ENCODE results near the gene AQP4. TPM values are rescaled to one million over a fixed set of nuclear protein-coding genes. Genes with fewer than 3 reads are reported as not detected.
A peak's percentile ranks its signal among the peaks of the same experiment; 100 is the strongest.

Gene AQP4
- total and polyA plus RNA-seq, 11 donors = 0.33 to 25.0 (median 8.3) TPM; not detected in 1

DNA sequence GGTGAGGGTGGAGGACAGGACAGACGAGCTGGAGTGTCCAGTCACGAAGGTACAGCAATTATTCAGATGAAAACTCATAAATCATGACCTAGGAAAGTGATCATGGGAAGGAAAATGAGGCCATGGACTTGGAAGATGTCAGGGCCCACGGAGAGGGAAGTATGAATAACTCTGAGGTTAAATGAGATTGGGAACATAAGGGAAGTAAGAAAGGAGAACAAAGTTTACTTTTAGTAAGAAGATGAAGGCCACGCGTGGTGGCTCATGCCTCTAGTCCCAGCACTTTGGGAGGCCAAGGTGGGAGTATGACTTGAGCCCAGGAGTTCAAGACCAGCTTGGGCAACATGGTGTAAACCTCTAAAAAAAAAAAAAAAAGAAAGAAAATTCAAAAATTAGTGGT, 56.2 kb downstream of the AQP4 start:
- 76 to 86% (median 80%) methylated on average over 5 of the region's 5 CpGs for WGBS, 4 donors
- DNase-seq = no peak
- no peak for ATAC-seq
- intact Hi-C loops (cut with DNase I) = loop anchor here in 1 of 10 donors (5.0 kb wide), 1 partner anchor 153 kb away; no protein-coding TSS in a partner anchor
- no peaks in the 10 kb centered on the region for H3K4me1 ChIP-seq
- H3K9me3 ChIP-seq = no peaks in the 10 kb centered on the region
- peaks cover 0 to 7% (median 0%) of the 10 kb centered on the region in 9 donors for H3K27me3 ChIP-seq
- H3K36me3 ChIP-seq = no peaks in the 10 kb centered on the region
- TF ChIP-seq POLR2A (IDR thresholded peaks at IDR 0.05) = no peak
- TF ChIP-seq, protein P1, sequence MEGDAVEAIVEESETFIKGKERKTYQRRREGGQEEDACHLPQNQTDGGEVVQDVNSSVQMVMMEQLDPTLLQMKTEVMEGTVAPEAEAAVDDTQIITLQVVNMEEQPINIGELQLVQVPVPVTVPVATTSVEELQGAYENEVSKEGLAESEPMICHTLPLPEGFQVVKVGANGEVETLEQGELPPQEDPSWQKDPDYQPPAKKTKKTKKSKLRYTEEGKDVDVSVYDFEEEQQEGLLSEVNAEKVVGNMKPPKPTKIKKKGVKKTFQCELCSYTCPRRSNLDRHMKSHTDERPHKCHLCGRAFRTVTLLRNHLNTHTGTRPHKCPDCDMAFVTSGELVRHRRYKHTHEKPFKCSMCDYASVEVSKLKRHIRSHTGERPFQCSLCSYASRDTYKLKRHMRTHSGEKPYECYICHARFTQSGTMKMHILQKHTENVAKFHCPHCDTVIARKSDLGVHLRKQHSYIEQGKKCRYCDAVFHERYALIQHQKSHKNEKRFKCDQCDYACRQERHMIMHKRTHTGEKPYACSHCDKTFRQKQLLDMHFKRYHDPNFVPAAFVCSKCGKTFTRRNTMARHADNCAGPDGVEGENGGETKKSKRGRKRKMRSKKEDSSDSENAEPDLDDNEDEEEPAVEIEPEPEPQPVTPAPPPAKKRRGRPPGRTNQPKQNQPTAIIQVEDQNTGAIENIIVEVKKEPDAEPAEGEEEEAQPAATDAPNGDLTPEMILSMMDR (IDR thresholded peaks at IDR 0.05) = no peak
- no peak overlapping the region for H3K4me3 ChIP-seq
- H3K27ac ChIP-seq = no peak overlapping the region

GRCh38 chr18:26806224-26806623, 59.3 kb downstream of the AQP4 start:
- Histone ChIP-seq H3K4me3 (no peak overlapping the region), H3K27ac (no peak overlapping the region), H3K27me3 (peaks cover 0 to 6% (median 0%) of the 10 kb centered on the region in 9 donors), H3K4me1 (no peaks in the 10 kb centered on the region), H3K9me3 (no peaks in the 10 kb centered on the region), H3K36me3 (no peaks in the 10 kb centered on the region)
- intact Hi-C loops (cut with DNase I) = loop anchor here in 2 of 10 donors (2.0 to 5.0 kb wide), 2 partner anchors 35 to 156 kb away; no protein-coding TSS in a partner anchor
- no peak for DNase-seq
- no peak for TF ChIP-seq POLR2A (IDR thresholded peaks at IDR 0.05)
- TF ChIP-seq, protein P1 (IDR thresholded peaks at IDR 0.05) = no peak
- 40 to 53% (median 44%) methylated on average over 1 of the region's 1 CpG for WGBS, 4 donors
- ATAC-seq = no peak

DNA sequence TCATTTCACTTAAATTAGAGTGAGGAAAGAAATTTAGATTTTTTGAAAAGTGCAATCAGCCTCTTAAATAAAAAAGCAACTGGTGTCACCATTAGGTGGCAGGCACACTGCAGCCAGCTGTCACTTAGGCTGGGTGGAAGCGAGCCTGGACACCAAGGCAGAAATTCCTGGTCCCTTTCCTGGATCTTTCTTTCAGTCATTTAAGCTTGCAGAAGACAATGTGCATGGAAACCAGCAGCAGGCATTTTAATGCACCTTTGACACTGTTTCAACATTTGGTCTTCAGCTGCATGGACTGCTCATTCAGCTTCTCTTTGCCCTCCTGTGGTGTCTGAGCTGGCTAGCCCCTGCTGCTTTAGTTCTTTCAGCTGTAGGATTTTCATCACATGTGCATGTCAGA, 61.0 kb downstream of the AQP4 start:
- TF ChIP-seq, protein P1 (IDR thresholded peaks at IDR 0.05) = peak in 10 of 12 donors; percentile 14 to 49 (median 38)
- no peak for TF ChIP-seq POLR2A (IDR thresholded peaks at IDR 0.05)
- Histone ChIP-seq H3K4me3 (no peak overlapping the region), H3K27ac (no peak overlapping the region), H3K9me3 (peaks cover 0 to 9% (median 0%) of the 10 kb centered on the region in 12 donors), H3K36me3 (no peaks in the 10 kb centered on the region), H3K4me1 (no peaks in the 10 kb centered on the region), H3K27me3 (peaks cover 0 to 3% (median 0%) of the 10 kb centered on the region in 9 donors)
- intact Hi-C loops (cut with DNase I) = no loop called here
- ATAC-seq (peak in 1 of 4 donors; percentile 37), DNase-seq (peak in 1 of 5 donors; percentile 28)
- WGBS, 4 donors = 0 to 10% (median 6%) methylated on average over 1 of the region's 1 CpG

- Histone ChIP-seq H3K27ac (no peak overlapping the region), H3K4me1 (no peaks in the 10 kb centered on the region), H3K9me3 (peaks cover 0 to 17% (median 0%) of the 10 kb centered on the region in 12 donors), H3K27me3 (peaks cover 0 to 3% (median 0%) of the 10 kb centered on the region in 9 donors), H3K36me3 (no peaks in the 10 kb centered on the region), H3K4me3 (no peak overlapping the region)
- ATAC-seq = no peak
- intact Hi-C loops (cut with DNase I) = no loop called here
- DNase-seq = no peak
- TF ChIP-seq, protein P1 (IDR thresholded peaks at IDR 0.05) = no peak
- TF ChIP-seq POLR2A (IDR thresholded peaks at IDR 0.05) = no peak
Observed at GRCh38 chr18:26803643-26804042, 61.9 kb downstream of the AQP4 start.
